ENCODE data around the gene CACNA1G.

CACNA1G gene

DNA sequence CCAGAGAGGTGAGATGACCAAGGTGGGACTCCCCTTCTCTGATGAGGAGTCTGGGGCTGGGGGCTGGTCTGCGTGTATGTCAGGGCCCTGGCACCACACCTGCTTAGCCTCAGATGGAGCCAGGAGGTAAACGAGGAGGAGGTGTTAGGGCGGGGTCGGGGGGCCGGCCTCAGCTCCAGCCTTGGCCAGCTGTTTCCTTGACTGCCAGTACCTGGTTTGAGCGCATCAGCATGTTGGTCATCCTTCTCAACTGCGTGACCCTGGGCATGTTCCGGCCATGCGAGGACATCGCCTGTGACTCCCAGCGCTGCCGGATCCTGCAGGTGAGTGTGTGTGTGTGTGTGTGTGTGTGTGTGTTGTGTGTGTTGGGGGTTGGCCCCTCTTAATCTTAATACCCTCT, 8.1 kb downstream of the CACNA1G start:
- DNase-seq (ENCODE audit: low read depth): no peak

DNA sequence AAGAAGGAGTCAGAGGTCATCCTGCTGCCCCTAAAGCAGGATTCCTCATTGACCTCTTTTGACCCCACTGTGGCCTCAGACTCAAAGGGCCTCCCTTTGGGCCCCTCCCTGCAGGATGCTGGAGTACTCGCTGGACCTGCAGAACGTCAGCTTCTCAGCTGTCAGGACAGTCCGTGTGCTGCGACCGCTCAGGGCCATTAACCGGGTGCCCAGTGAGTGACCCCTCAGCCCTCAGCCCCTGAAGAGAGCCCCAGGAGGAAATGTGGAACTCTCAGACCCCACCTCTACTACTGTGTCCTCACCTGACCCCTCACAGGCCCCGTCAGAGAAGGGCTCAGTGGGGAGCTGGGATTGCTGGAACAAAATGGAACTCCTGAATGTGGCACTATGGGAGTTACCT, 9.1 kb downstream of the CACNA1G start:
- no peak for DNase-seq (ENCODE audit: low read depth)

DNA sequence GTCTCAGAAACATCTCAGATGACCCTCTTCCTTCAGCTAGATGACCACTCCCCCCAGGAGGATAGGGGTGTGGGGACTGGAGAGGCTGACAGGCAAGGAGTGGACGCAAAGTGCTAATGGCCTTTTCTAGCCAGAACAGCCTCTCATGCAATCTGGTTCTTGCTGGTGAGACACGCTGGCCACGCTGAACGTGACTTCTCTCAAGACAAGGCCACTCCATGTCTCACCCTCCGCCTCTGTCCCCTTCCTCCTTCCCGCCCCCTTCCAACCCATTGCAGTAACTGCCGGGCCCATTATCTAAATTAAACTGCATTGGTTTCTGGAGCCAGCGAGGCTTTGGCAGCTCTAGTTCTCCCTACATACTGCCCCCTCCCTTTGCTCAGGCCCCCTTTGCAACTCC, 9.5 kb downstream of the CACNA1G start:
- no peak for DNase-seq (ENCODE audit: low read depth)

DNA sequence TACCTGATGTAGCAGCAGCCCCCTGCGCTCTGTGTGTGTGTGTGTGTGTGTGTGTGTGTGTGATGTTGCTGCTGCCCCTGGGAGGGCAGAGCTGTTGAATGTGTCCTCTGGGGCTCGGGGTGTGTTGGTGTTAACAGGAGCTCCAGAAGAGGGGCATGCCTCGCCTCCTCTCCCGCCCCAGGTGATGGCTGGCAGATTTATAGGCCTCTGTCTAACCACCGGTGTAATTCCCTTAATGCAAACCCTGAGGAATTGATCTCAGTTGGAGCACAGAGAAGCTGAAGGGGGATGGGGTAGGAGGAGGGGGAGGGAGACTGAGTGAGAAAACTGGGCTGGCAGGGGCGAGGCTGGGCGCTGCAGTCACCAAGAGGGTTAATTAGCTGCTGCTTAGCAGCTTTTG, 10.0 kb downstream of the CACNA1G start:
- no peak for DNase-seq (ENCODE audit: low read depth)

DNA sequence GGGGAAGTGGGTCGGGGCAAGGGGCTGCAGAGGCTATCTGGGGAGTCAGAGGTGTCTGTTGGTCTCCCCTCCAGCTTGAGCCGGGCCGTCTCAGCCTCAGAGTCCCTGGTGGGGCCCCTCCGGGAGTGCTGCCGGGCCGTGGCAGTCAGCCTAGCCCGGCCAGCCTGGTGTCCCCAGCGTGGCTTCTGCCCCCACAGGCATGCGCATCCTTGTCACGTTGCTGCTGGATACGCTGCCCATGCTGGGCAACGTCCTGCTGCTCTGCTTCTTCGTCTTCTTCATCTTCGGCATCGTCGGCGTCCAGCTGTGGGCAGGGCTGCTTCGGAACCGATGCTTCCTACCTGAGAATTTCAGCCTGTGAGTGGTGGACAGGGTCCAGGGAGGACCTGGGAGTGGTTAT, 11.2 kb downstream of the CACNA1G start:
- DNase-seq (ENCODE audit: low read depth): no peak

DNA sequence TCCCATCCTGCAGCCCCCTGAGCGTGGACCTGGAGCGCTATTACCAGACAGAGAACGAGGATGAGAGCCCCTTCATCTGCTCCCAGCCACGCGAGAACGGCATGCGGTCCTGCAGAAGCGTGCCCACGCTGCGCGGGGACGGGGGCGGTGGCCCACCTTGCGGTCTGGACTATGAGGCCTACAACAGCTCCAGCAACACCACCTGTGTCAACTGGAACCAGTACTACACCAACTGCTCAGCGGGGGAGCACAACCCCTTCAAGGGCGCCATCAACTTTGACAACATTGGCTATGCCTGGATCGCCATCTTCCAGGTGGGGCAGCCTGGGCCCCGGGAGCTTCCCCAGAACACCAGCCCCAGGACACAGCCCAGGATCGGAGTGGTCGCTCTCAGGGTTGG, 12.0 kb downstream of the CACNA1G start:
- no peak for DNase-seq (ENCODE audit: low read depth)

DNA sequence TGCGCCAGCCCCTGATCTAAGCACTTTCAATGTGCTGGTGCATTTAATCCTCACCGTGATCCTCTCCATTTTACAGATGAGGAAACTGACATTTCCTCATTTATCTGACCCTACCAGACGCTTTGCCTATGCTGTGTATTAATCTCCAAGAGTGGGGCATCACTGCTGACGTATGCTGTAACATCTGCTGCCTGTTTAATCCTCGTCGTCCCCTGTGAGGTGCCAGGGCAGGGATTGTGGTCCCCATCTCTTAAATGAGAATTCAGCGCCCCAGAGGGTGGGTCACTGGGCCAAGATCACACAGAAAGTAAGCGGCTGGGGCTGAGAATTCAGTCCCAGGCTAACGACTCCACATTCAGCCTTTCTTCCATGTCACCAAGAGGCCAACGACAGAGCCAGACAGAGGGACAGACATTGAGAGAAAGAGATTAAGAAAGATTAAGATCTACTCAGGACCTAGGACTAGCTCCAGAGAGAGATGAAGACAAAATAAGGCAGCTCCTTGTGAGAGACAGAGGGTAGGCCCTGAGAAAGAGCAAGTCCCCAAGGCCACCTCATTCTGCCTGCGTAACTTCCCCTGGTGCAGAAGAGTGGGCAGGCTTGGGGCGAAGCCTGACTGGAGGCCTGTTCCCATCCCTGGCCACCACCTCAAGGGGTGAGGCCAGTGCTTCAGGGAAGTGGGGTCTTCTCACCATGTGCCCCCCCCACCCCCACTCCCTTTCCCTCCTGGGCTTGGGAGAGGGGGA, 13.5 kb downstream of the CACNA1G start:
- DNase-seq (ENCODE audit: low read depth): no peak

DNA sequence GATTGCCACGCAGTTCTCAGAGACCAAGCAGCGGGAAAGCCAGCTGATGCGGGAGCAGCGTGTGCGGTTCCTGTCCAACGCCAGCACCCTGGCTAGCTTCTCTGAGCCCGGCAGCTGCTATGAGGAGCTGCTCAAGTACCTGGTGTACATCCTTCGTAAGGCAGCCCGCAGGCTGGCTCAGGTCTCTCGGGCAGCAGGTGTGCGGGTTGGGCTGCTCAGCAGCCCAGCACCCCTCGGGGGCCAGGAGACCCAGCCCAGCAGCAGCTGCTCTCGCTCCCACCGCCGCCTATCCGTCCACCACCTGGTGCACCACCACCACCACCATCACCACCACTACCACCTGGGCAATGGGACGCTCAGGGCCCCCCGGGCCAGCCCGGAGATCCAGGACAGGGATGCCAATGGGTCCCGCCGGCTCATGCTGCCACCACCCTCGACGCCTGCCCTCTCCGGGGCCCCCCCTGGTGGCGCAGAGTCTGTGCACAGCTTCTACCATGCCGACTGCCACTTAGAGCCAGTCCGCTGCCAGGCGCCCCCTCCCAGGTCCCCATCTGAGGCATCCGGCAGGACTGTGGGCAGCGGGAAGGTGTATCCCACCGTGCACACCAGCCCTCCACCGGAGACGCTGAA, 15.2 kb downstream of the CACNA1G start:
- DNase-seq (ENCODE audit: low read depth): no peak

DNA sequence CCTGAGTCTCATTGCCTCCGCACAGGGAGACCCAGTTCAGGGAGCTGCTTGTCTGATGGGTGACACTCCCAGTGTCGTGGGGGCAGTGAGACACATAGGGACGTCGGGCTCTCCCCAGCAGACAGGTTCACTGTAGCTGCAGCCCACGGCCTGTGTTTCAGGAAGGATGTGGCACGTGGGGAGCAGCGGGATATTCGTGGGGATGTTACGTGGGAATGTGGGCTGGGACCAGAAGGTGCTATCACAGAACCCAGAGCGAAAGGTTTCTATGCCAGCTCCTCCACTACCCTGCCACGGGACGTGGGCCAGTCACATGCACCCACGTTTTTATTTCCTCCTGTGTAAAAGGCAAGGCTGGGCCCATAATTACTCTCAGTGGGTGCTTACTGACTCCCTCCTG, 16.3 kb downstream of the CACNA1G start:
- DNase-seq (ENCODE audit: low read depth): no peak

DNA sequence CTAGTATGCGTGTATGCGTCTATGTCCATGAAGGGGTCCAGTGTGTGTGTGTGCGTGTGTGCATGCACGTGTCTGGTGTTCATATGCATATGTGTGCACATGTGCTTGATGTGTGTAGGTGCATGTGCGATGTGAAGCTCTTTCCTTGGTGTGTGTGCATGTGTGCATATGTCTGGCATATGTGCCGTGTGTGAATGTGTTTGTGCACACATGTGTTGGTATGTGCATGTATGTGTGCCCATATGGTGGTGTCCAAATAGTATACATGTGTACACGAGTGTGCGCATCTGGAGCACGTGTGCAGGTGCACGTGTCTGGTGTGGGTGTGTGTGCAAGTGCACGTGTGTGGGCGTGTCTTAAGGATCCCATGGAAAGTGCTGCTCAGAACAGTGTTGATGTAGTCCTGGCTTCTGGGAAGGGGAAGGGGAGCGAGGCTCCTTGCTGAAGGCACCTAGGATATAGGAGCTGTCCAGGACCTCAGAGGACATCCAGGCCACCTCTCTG, 17.0 kb downstream of the CACNA1G start:
- DNase-seq (ENCODE audit: low read depth): no peak

DNA sequence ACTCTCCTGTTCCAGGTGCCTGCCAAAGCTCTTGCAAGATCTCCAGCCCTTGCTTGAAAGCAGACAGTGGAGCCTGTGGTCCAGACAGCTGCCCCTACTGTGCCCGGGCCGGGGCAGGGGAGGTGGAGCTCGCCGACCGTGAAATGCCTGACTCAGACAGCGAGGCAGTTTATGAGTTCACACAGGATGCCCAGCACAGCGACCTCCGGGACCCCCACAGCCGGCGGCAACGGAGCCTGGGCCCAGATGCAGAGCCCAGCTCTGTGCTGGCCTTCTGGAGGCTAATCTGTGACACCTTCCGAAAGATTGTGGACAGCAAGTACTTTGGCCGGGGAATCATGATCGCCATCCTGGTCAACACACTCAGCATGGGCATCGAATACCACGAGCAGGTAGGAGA, 17.7 kb downstream of the CACNA1G start:
- DNase-seq (ENCODE audit: low read depth): no peak

DNA sequence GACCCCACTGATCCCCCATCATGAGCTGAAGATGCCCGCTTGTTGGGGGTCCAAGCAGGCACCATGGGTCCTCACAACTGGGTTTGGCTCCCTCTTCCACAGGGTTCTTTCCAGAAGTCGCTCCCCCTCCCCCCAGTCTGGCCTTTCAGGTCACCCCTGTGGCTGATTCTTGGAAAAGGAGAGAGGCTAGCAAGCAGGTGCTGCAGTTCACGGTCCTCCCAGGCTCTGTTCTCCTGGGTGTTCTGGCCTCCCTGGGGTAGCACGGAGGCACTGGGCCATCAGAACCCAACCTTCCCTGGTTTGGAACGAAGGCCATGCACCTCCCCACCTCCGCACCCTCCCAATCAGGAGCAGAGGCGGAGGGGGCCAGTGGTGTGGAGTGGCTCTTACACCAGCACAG, 18.9 kb downstream of the CACNA1G start:
- no peak for DNase-seq (ENCODE audit: low read depth)

DNA sequence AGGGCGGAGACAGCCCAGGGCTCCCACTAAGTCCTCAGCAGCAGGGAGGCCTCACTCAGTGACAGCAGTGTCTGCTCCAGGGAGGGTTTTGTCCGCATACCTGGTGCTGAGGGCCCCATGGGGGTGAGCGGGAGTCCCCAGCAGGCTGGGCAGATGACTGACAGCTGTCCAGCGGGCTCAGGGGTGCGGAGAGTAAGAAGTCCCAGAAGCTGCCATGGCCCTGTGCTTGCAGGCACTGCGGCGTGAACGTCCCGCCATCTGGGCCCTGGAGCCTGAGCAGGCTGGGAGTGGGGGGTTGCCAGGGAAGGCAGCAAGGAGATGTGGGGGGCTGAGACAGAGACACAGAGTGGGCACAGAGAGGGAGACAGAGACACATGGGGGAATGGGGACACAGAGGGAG, 20.1 kb downstream of the CACNA1G start:
- no peak for DNase-seq (ENCODE audit: low read depth)

DNA sequence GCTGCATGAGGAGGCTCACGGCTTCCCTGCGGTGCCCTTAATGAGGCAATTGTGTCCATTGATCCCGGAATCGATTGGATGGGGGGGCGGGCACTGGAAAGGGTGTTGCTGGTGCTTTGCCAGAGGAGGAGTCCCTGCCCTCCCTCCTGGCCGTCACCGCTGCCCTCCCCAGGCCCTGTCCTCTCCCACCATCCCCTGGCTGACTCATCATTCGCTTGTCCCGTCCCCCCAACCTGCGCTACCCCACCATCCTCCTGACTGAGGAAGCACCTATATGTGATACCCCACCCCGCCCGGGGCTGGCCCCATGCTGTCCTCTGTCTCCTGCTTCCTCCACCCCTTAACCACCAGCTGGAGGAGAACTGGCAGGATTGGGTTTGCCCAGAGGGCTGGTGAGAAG, 20.8 kb downstream of the CACNA1G start:
- no peak for DNase-seq (ENCODE audit: low read depth)

DNA sequence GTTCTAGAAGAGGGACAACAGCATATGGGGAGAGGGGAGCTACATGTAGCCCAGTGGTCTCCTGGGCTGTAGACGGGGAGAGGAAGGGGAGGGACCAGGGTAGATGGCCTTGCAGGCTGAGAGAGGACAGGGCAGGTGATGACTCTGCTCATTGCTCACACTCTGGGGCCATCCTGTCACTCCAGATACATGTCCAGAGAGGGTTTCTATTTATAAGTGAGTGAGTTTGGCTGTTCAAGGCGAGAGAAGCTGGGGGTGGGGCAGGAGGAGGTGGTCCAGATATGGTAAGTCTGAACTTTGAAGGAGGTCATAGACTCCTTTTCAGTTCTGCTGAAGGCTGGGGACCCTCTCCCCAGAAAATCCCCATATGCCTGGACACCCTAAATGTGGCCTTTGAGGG, 22.2 kb downstream of the CACNA1G start:
- no peak for DNase-seq (ENCODE audit: low read depth)

DNA sequence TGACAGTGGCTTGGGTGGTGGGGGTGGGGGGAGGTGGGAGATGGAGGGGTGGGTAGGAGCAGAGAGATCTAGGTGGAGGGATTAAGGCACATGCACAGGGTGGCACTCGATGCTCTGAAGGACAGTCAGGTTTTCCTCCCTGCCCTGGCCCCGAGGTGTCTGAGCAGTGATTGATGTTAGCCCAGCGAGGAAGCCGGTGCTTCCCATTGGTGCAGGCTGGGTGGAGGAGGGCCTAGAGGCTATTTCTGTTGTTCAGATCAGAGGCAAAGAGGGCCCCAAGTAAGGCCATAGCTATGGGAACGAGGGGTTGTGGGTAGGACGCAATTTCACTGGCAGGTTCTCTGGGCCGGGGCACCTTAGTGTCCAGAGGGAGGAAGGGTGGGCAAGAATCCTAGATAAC, 23.1 kb downstream of the CACNA1G start:
- DNase-seq (ENCODE audit: low read depth): no peak

DNA sequence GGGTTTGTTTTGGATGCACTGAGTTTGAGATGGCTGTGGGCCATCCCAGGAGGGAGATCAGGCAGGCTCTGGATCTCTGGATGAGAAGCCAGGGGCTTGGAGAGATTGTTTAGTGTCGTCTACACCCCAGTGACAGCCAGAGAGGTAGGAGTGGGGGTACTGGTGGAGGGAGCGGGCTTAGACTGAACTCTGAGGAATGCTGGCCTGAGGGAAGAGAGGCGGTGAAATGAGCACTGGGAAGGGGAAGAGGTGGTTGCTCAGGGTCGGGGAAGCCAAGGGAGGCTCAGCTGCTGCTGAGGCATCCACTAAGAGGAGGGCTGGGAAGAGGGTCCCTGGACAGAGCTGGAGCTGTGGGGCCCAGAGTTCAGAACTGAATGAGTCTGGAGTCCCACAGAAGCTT, 23.6 kb downstream of the CACNA1G start:
- no peak for DNase-seq (ENCODE audit: low read depth)

DNA sequence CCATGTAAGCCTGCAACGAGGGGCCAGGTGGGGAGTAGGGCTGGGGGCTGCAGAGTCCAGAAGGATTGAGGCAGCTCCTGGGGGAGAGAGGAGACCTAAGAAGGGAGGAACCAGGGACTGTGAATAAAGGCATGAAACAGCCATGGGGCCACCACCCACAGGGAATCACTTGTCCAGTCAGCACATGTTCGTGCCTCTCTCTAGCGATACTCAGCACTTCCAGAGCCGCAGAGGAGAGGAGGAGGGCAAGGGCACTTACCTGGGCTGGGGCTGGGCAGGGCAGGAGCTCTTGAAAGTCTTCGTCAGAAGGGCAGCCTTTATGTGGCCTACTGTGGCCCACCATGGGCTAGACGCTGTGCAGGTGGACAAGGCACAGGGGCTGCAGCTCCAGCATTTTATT, 24.2 kb downstream of the CACNA1G start:
- no peak for DNase-seq (ENCODE audit: low read depth)

DNA sequence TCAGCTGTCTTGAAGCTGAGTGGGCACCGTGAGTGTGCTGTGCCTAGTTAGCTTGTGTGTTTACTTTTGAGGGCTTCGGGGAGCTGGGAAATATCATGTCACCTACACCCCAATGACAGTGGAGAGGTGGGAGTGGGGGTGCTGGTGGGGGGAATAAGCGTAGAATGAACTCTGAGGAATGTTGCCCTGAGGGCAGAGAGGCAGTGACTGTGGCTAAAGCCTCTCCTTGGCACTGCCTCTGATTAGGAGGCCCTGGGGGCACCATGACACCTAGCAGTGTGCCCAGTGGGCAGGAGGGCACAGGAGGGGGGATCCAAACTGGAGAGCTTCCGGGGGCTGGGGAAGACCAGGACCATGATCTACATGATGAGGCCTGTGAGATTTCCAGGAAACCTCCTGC, 24.8 kb downstream of the CACNA1G start:
- DNase-seq (ENCODE audit: low read depth): no peak

DNA sequence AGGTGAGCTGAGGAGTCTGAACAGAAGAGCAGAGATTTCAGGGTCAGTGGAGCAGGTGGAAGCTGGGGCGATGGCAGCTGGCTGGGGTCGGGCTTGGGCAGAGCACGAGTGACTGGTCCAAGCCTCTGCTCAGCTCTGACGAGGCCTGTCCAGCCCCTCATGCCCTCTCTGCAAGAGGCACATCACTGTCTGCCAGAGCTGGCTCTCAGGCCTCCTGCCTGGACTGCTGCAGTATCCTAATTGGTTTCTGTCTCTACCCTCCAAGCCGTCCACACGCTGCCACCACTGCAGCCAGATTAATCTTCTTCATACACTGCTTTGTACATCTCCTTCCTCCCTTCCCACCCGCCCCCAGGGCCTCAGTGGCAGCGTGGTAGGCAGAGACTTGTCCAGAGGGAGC, 25.4 kb downstream of the CACNA1G start:
- DNase-seq (ENCODE audit: low read depth): no peak

DNA sequence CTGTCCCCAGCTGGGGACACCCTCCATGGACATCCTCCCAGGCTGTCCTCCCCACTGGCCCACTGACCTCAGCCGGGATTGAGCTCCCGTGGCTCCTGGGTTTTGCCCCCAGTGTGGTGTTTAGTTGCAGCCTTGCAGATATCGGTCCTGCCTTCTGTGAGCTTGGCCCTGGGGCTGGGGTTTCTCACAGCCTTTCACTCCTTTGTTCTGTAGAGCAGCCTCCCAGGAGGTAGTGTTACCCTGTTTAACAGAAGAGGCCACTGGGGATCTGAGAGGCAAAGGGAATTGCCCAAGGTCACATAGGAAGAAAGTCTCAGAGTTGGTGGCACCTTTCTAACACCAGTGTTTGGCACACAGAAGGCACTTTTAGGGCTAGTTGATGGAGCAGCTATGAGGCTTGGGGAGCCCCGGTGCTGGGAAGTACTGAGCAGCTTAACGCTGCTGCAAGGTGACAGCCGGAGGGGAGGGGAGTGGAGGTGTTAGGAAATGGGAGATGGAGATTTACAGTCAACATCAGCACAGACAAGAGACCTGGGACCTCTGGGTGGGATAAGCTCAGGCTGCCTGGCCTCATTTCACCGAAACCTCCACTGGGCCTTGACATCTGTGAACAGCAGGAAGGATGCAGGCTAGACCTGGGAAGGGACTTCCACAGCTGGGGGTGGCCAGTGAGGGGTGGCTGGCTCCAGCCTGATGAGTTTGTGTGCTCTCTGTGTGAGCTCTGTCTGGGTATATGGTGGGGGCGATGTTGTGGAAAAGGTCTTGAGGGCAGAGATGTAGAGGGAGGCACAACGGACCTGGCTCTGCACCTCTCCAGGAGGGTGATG, 26.1 kb downstream of the CACNA1G start:
- DNase-seq (ENCODE audit: low read depth): no peak

DNA sequence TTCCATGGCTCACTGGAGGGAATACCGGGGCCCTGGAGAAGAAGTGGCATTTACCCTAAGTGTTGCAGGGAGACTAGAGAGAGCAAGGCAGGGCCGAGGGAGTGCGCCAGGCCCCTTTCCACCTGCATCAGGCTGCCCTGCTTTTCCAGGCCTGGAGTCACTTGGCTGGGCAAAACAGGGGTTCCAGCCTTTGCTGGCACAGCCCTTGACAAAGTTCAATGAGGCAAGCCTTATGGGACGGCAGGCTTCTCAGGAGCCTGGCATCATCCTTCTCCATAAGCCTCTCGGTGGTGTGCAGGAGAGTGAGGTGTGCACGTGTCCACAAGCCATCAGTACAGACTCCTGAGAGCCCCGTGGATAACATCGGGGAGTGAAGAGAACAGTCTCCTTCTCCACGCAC, 27.1 kb downstream of the CACNA1G start:
- no peak for DNase-seq (ENCODE audit: low read depth)

DNA sequence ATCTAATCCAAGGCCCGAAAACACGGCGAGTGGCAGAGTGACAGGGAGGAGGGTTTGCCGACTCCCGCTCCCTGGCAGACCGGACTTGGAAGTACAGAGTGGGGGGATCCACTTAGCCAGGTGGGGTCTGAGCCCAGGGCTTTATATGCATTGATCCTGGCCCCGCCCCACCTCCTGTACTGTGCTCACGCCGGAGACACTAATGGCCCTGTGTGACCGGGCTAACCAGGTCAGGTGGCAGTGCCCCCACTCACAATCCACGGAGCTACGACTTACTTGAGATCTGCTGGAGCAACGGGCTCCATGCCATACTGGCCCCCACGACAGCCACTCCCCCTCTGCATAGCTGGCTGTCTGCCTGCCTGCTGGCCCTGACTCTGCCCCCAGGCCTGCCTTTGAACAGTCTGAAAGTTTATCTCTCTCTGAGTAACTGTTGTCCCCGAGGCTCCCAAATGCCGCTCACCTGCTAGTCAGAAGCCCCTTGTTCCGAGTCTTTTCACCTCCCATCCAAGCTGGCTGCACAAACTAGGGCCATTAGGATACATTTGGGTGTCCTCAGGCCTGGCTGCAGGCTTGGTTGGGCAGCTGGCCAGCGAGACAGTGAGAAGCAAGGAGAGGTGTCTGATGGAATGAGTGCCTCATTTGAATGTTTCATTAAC, 28.0 kb downstream of the CACNA1G start:
- no peak for DNase-seq (ENCODE audit: low read depth)
